HL-60 (cell line): ENCODE results near the gene ZSWIM6.

Experiments
- DNase-seq, 2 experiments: peaks; one replicate each; pipeline ENCODE4 v3.0.0-alpha.2; 2010 to 2020; ENCODE audit warnings: low read depth in 1 of 2, low spot score in 1 of 2
- H3K27ac ChIP-seq: fragments of 250-450 bp; sonication (Bioruptor Pico); replicated peaks from 2 replicates; pipeline ENCODE4 v1.5.1; 2020; ENCODE audit warnings: mild to moderate bottlenecking, moderate library complexity
- H3K27me3 ChIP-seq: fragments of 250-450 bp; sonication (Bioruptor Pico); 2 replicates; pipeline ENCODE4 v1.5.1; 2021; ENCODE audit warnings: mild to moderate bottlenecking, moderate library complexity; ENCODE audit not compliant: insufficient read depth, poor library complexity, severe bottlenecking
- H3K4me3 ChIP-seq: replicated peaks from 2 replicates; pipeline ENCODE4 v1.5.1; 2011; ENCODE audit warnings: mild to moderate bottlenecking, control low read depth, low read length; ENCODE audit not compliant: insufficient read depth
- GABPA ChIP-seq: IDR thresholded peaks from 2 replicates; pipeline ENCODE4 v1.6.1; 2012; ENCODE audit warnings: low read depth
- POLR2AphosphoS5 ChIP-seq: IDR thresholded peaks from 2 replicates; pipeline ENCODE4 v1.6.1; 2012; ENCODE audit warnings: low read depth
- SPI1 ChIP-seq: IDR thresholded peaks from 2 replicates; pipeline ENCODE4 v1.6.1; 2012; ENCODE audit warnings: low read depth, mild to moderate bottlenecking, borderline replicate concordance
- long read RNA-seq: library from polyadenylated mRNA; unstranded; transcript quantifications from one replicate; pipeline ENCODE4 v2.0.0, GENCODE V29; 2020
- TF ChIP-seq, protein P1 (sequence below): IDR thresholded peaks from 2 replicates; pipeline ENCODE4 v1.6.1; 2012; ENCODE audit warnings: low read depth; ENCODE audit not compliant: insufficient replicate concordance
- TF ChIP-seq, protein P2 (sequence below): IDR thresholded peaks from one replicate; pipeline ENCODE4 v1.5.1; 2011; ENCODE audit warnings: low read length, control low read depth, inconsistent platforms; ENCODE audit not compliant: insufficient read depth

Gene ZSWIM6
- long read RNA-seq, partial matches to known transcripts, result 0 of 1 reads
- long read RNA-seq, other reads (novel, unspliced or antisense), result 1 of 1 reads

- no peaks in the 10 kb centered on the region for H3K27me3 ChIP-seq
- no peak within 1 kb of the TSS for H3K27ac ChIP-seq
- DNase-seq, result peak; percentile 81 to 92
- peak within 1 kb of the TSS; percentile 76 for H3K4me3 ChIP-seq
- TF ChIP-seq POLR2AphosphoS5, result peak; percentile 61; the same call in 1 of the 2 replicates
- 0 out of 2 replicates have a peak, but pooled peaks have one; percentile 36 for TF ChIP-seq GABPA
- TF ChIP-seq, protein P1, sequence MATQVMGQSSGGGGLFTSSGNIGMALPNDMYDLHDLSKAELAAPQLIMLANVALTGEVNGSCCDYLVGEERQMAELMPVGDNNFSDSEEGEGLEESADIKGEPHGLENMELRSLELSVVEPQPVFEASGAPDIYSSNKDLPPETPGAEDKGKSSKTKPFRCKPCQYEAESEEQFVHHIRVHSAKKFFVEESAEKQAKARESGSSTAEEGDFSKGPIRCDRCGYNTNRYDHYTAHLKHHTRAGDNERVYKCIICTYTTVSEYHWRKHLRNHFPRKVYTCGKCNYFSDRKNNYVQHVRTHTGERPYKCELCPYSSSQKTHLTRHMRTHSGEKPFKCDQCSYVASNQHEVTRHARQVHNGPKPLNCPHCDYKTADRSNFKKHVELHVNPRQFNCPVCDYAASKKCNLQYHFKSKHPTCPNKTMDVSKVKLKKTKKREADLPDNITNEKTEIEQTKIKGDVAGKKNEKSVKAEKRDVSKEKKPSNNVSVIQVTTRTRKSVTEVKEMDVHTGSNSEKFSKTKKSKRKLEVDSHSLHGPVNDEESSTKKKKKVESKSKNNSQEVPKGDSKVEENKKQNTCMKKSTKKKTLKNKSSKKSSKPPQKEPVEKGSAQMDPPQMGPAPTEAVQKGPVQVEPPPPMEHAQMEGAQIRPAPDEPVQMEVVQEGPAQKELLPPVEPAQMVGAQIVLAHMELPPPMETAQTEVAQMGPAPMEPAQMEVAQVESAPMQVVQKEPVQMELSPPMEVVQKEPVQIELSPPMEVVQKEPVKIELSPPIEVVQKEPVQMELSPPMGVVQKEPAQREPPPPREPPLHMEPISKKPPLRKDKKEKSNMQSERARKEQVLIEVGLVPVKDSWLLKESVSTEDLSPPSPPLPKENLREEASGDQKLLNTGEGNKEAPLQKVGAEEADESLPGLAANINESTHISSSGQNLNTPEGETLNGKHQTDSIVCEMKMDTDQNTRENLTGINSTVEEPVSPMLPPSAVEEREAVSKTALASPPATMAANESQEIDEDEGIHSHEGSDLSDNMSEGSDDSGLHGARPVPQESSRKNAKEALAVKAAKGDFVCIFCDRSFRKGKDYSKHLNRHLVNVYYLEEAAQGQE, result peak; percentile 77
- peak; percentile 42; the same call in 1 of the 2 replicates for TF ChIP-seq SPI1
- TF ChIP-seq, protein P2, sequence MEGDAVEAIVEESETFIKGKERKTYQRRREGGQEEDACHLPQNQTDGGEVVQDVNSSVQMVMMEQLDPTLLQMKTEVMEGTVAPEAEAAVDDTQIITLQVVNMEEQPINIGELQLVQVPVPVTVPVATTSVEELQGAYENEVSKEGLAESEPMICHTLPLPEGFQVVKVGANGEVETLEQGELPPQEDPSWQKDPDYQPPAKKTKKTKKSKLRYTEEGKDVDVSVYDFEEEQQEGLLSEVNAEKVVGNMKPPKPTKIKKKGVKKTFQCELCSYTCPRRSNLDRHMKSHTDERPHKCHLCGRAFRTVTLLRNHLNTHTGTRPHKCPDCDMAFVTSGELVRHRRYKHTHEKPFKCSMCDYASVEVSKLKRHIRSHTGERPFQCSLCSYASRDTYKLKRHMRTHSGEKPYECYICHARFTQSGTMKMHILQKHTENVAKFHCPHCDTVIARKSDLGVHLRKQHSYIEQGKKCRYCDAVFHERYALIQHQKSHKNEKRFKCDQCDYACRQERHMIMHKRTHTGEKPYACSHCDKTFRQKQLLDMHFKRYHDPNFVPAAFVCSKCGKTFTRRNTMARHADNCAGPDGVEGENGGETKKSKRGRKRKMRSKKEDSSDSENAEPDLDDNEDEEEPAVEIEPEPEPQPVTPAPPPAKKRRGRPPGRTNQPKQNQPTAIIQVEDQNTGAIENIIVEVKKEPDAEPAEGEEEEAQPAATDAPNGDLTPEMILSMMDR, result no peak
These were observed at the start of gene ZSWIM6 for GRCh38 chr5:61331407-61332357. Gene ZSWIM6, plus strand, starts transcription at chr5:61332258. Its CDS starts 15 bp downstream, at chr5:61332273.

GRCh38 chr5:61283471-61283870 is 48.6 kb upstream of the ZSWIM6 start:
- H3K27ac ChIP-seq, result no peak overlapping the region
- no peak overlapping the region for H3K4me3 ChIP-seq
- no peak for DNase-seq
- TF ChIP-seq POLR2AphosphoS5 (no peak), GABPA (no peak), SPI1 (no peak)
- TF ChIP-seq, protein P2, result no peak
- TF ChIP-seq, protein P1, result no peak
- no peaks in the 10 kb centered on the region for H3K27me3 ChIP-seq

DNA sequence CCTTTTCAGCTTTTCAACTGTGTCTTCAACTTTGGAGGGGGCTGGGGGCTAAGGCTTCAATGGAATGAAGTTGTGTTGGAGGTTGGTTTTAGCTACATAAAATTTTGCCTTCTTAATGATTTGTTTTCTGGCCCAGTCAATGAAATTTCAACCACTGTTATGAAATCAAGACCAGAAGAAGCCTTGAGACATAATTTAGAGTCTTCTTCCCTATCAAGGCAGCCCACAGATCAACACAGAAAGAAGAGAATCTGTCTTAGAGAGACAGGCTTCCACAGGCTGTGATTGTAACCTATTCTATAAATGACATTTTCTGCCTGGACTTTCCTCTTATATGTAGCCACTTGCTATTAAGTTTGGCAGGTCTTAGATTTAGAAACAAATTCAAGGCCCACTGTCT is 46.5 kb upstream of the ZSWIM6 start:
- TF ChIP-seq, protein P2, result no peak
- TF ChIP-seq POLR2AphosphoS5 (no peak), SPI1 (no peak), GABPA (no peak)
- TF ChIP-seq, protein P1, result no peak
- Histone ChIP-seq H3K4me3 (no peak overlapping the region), H3K27ac (no peak overlapping the region), H3K27me3 (no peaks in the 10 kb centered on the region)
- DNase-seq, result no peak
